ENCODE data around the gene RGL1.

DNA sequence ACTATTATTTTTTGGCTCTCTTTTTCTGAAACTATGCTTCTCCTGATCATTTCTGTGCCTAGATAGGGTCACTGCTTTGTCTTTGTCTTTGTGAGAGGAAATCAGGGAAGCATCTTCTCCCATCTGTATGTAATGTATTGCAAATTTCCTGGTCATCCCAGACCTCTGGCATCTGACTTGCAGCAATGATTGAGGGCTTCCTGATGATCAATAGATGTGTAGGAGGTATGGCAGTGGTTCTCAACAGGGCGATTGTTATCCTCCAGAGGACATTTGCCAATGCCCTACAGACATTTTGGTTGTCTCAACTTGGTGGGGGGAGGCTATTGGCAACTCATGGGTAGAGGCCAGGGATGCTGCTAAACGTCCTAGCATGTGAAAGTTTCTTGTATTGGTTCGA, 64.7 kb downstream of the RGL1 start:
- TF ChIP-seq, protein P1, sequence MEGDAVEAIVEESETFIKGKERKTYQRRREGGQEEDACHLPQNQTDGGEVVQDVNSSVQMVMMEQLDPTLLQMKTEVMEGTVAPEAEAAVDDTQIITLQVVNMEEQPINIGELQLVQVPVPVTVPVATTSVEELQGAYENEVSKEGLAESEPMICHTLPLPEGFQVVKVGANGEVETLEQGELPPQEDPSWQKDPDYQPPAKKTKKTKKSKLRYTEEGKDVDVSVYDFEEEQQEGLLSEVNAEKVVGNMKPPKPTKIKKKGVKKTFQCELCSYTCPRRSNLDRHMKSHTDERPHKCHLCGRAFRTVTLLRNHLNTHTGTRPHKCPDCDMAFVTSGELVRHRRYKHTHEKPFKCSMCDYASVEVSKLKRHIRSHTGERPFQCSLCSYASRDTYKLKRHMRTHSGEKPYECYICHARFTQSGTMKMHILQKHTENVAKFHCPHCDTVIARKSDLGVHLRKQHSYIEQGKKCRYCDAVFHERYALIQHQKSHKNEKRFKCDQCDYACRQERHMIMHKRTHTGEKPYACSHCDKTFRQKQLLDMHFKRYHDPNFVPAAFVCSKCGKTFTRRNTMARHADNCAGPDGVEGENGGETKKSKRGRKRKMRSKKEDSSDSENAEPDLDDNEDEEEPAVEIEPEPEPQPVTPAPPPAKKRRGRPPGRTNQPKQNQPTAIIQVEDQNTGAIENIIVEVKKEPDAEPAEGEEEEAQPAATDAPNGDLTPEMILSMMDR (IDR thresholded peaks at IDR 0.05; ENCODE audit: low read length) = no peak
- TF ChIP-seq EZH2 (optimal IDR thresholded peaks at IDR 0.05; ENCODE audit: low read depth, low read length) = no peak

Data from MM.1S (cell line).